Activated T-helper 2 cell treated with anti-CD3 and anti-CD28 coated beads, Interferon-gamma antibody, Interleukin-2, Interleukin-4, amounts not matched to agents 10 μg/mL and 5 μg/mL and 100 μg/mL, durations not matched to agents 14 hours and 24 hours and 36 hours (primary cell): Measurements from ENCODE around the gene IL1RAPL1. TPM values are rescaled to one million over a fixed set of nuclear protein-coding genes. Genes with fewer than 3 reads are reported as not detected.

Experiments used
- DNase-seq: peaks from one replicate; pipeline ENCODE4 v3.0.0; 2021; ENCODE audit warnings: low spot score
- H3K27ac Mint-ChIP-seq: one replicate; pipeline ENCODE4 v1.8.0; 2021; ENCODE audit warnings: mixed read lengths
- H3K27me3 Mint-ChIP-seq: one replicate; pipeline ENCODE4 v1.8.0; 2021; ENCODE audit warnings: low read depth, mixed read lengths
- H3K36me3 Mint-ChIP-seq: one replicate; pipeline ENCODE4 v1.8.0; 2021; ENCODE audit warnings: low read depth, mixed read lengths
- H3K4me1 Mint-ChIP-seq: one replicate; pipeline ENCODE4 v1.8.0; 2021; ENCODE audit warnings: low read depth, mixed read lengths
- H3K4me3 Mint-ChIP-seq: one replicate; pipeline ENCODE4 v1.8.0; 2021; ENCODE audit warnings: low read depth, mild to moderate bottlenecking, moderate library complexity, mixed read lengths
- H3K9me3 Mint-ChIP-seq: one replicate; pipeline ENCODE4 v1.8.0; 2021; ENCODE audit warnings: mixed read lengths
- intact Hi-C: fragments of 100-400 bp; cut with micrococcal nuclease; formaldehyde crosslinking; loops from one replicate; pipeline ENCODE4 v1.15.1; 2023
- total RNA-seq: library from RNA; stranded (reverse); gene quantifications from 2 replicates; pipeline ENCODE4 v1.2.3, GENCODE V29; 2022

The IL1RAPL1 gene
- total RNA-seq, 1 donor from 2014 or later = not detected

DNA sequence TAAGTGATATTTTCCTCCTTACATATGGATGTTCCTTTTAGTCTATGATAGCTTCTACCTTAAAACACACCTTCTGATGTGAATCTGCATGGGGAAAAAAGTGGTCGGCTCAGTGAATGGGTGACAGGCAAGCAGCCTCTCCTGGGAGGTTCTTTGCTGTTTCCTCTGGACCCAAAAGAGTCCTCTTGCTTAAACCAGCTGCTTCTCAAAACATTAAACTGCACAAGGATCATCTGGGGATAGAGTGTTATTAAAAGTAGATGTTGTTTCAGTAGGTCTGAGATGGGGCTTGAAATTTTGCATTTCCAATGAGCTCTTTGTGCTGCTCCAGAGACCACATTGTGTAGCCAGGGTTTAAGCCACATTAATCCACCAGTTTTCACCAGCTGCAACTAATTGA, 452.9 kb downstream of the IL1RAPL1 start:
- no peak overlapping the region for H3K27ac Mint-ChIP-seq
- intact Hi-C loops = no loop called here

GRCh38 chrX:29042341-29042740, 455.1 kb downstream of the IL1RAPL1 start:
- Mint-ChIP-seq H3K27me3 (no peaks in the 10 kb centered on the region), H3K36me3 (no peaks in the 10 kb centered on the region), H3K4me3 (no peak overlapping the region), H3K27ac (no peak overlapping the region), H3K4me1 (no peaks in the 10 kb centered on the region), H3K9me3 (no peaks in the 10 kb centered on the region)
- intact Hi-C loops = no loop called here
- DNase-seq = no peak

More for the DNA sequence above, 452.9 kb downstream of the IL1RAPL1 start:
- H3K4me1 Mint-ChIP-seq = no peaks in the 10 kb centered on the region
- no peak for DNase-seq
- H3K36me3 Mint-ChIP-seq = no peaks in the 10 kb centered on the region
- no peaks in the 10 kb centered on the region for H3K9me3 Mint-ChIP-seq
- H3K4me3 Mint-ChIP-seq = no peak overlapping the region
- no peaks in the 10 kb centered on the region for H3K27me3 Mint-ChIP-seq

DNA sequence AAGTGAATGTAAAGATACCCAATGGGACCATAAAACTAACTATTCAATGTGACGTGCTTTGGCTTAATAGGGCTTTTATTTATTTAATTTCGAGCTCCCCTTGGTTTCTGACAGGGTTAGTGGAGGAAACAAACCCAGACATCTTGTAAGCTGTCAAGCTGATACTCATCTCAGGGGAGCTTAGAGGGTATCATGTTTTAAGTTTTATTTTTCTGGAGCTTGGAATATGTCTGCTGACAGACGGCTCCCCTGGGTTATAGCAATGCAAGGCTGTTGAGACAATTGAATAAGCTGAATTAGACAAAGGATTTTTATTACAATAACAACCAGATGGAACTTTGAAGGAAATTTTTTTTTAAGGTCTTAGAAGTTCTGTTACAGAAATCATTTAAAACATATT, 456.5 kb downstream of the IL1RAPL1 start:
- DNase-seq = no peak

DNA sequence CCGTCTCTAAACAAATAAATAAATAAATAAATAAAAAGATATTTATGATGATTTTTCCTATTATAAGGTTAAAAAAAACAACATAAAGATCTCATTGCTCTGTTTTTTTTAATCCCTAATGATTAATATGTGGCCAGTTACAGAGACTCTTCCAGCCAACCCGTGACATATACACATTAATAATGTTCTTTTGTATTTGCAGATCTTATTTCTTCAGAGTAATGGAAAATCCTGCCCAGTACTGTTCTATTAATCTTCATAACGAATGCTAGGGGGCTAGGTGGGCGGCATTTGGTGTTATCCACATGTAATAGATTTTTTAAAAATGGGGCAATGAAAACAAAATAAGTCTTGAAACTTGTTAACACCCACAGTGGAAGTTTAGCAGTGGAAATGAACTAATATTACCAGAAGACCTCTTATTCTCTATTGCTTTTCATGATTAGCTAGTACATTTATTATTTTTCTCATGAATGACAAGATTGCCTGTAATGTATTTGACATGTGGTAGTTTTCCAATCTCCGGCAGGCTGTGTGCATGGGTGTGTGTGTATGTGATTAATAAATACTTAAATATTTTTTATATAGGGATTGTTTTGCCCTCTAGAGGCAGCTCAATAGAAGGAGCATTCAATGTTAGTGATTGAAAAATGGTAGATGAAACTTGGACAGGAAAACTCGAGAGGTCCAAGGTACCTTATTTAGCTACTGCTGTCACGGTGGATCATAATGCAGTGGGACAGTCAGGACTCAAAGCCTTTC, 457.4 kb downstream of the IL1RAPL1 start:
- no peaks in the 10 kb centered on the region for H3K27me3 Mint-ChIP-seq
- H3K36me3 Mint-ChIP-seq = no peaks in the 10 kb centered on the region
- intact Hi-C loops = no loop called here
- no peak overlapping the region for H3K27ac Mint-ChIP-seq
- no peaks in the 10 kb centered on the region for H3K9me3 Mint-ChIP-seq
- no peak overlapping the region for H3K4me3 Mint-ChIP-seq
- no peak for DNase-seq
- H3K4me1 Mint-ChIP-seq = no peaks in the 10 kb centered on the region

More for the DNA sequence above, 456.5 kb downstream of the IL1RAPL1 start:
- H3K27ac Mint-ChIP-seq = no peak overlapping the region
- H3K4me1 Mint-ChIP-seq = no peaks in the 10 kb centered on the region
- H3K4me3 Mint-ChIP-seq = no peak overlapping the region
- intact Hi-C loops = no loop called here
- H3K27me3 Mint-ChIP-seq = no peaks in the 10 kb centered on the region
- no peaks in the 10 kb centered on the region for H3K36me3 Mint-ChIP-seq
- H3K9me3 Mint-ChIP-seq = no peaks in the 10 kb centered on the region

GRCh38 chrX:29065477-29065876, 478.2 kb downstream of the IL1RAPL1 start:
- no peaks in the 10 kb centered on the region for H3K27me3 Mint-ChIP-seq
- peaks cover 6% of the 10 kb centered on the region for H3K9me3 Mint-ChIP-seq
- intact Hi-C loops = no loop called here
- no peaks in the 10 kb centered on the region for H3K4me1 Mint-ChIP-seq
- no peak overlapping the region for H3K27ac Mint-ChIP-seq
- H3K4me3 Mint-ChIP-seq = no peak overlapping the region
- DNase-seq = no peak
- H3K36me3 Mint-ChIP-seq = no peaks in the 10 kb centered on the region

- H3K4me1 Mint-ChIP-seq = no peaks in the 10 kb centered on the region
- intact Hi-C loops = no loop called here
- H3K4me3 Mint-ChIP-seq = no peak overlapping the region
- no peaks in the 10 kb centered on the region for H3K36me3 Mint-ChIP-seq
- DNase-seq = no peak
- no peak overlapping the region for H3K27ac Mint-ChIP-seq
- peaks cover 6% of the 10 kb centered on the region for H3K9me3 Mint-ChIP-seq
- no peaks in the 10 kb centered on the region for H3K27me3 Mint-ChIP-seq
These were observed 479.3 kb downstream of the IL1RAPL1 start for GRCh38 chrX:29066516-29066915.

DNA sequence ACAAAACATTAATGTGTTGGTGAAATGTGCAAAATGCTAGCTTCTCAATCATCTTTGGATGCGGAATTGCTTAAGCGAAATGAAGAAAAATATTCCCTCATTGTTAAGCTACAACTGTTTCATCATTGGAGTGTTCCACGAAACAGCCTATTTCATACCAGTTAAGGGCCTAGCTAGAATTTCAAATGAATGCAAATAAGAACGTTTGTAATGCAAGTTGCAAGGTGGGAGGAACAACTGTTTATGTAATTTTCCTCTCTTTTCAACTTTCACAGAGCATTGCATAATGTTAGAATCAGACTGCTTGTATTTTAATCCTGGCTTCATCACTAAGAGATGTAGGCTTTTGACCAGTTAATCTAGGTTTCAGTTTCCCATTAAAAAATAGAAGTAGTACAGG, 480.1 kb downstream of the IL1RAPL1 start:
- intact Hi-C loops = no loop called here
- DNase-seq = no peak
- Mint-ChIP-seq H3K27me3 (no peaks in the 10 kb centered on the region), H3K27ac (no peak overlapping the region), H3K4me3 (no peak overlapping the region), H3K36me3 (no peaks in the 10 kb centered on the region), H3K4me1 (no peaks in the 10 kb centered on the region), H3K9me3 (peaks cover 6% of the 10 kb centered on the region)

DNA sequence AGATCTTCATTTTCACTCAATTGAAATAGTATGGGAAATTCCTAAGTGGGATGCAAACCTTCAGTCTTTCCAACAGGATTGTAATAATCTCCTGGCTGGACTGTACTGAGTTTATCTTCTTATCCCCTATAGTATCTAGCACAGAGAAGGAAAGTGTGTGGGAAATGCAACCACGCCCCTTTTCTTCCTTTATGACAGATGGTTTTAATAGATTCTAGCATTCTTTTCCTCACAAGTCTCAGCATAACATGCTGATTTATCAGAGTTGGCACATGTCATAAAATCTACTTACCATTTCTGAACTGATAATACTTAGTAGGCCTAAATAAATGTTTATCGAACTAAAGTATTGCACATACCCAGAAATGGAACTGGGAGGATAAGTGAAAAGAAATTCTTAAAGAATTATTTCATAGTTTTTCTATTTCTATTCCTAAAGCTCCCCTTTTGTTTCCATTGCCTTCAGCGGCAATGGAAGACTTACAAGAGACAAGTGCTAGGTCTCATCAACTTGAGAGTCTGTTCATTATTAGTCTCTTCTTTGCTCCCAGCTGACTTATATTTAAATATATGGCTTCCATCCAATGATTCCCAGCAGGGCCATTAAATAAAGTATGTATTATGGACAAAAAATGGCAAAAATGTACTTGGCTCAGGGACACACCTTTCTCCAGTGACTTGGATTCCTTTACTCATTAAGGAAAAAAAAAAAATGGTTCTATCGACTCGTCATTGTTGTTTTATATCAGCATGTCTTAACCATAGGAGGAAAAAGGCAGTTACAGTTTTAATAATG, 484.5 kb downstream of the IL1RAPL1 start:
- H3K4me3 Mint-ChIP-seq = no peak overlapping the region

DNA sequence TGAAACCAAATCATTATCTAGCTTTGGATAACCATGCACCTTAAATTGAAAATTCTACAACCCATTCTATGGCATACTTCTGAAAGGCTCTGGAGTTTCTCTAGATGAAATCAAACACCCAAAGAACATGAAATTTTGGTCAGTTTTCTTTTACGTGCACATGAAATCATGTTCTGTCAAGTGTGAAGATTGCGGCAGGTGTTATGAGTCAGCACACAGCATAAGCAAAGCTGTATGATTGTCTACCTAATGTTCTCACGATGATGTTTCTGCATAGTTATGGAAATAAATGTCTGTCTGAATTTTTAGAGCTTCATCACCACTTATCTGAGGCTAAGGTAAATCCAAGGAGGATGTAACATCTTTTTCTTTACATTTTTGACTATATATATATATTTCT, 495.3 kb downstream of the IL1RAPL1 start:
- intact Hi-C loops = no loop called here
- Mint-ChIP-seq H3K4me1 (no peaks in the 10 kb centered on the region), H3K27ac (no peak overlapping the region), H3K27me3 (no peaks in the 10 kb centered on the region), H3K9me3 (peaks cover 11% of the 10 kb centered on the region), H3K36me3 (no peaks in the 10 kb centered on the region), H3K4me3 (no peak overlapping the region)
- no peak for DNase-seq

More for the DNA sequence above, 484.5 kb downstream of the IL1RAPL1 start:
- Mint-ChIP-seq H3K4me1 (no peaks in the 10 kb centered on the region), H3K9me3 (peaks cover 22% of the 10 kb centered on the region), H3K27me3 (no peaks in the 10 kb centered on the region), H3K36me3 (no peaks in the 10 kb centered on the region), H3K27ac (no peak overlapping the region)
- intact Hi-C loops = no loop called here
- no peak for DNase-seq

DNA sequence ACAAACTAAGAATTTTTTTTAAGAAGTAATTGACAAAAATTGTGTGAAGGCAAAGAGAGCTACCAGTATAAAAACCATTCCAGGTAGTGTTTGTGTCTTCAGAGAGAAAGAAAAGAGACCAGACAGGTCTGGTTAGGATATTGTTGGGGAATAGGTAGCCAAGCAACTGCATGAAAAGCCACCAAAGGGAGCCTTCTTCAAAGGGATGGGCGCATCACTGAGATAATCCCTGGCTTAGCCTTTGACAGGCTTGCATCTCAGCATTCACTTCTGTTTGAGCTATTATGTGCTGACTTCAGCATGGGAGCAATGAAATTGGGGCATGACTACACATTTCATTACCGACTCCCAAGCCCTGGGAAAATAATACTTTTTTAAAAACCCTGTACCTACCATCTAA, 496.6 kb downstream of the IL1RAPL1 start:
- H3K27me3 Mint-ChIP-seq = no peaks in the 10 kb centered on the region
- peaks cover 9% of the 10 kb centered on the region for H3K9me3 Mint-ChIP-seq
- no peaks in the 10 kb centered on the region for H3K36me3 Mint-ChIP-seq
- intact Hi-C loops = no loop called here
- no peak overlapping the region for H3K27ac Mint-ChIP-seq
- H3K4me3 Mint-ChIP-seq = no peak overlapping the region
- no peaks in the 10 kb centered on the region for H3K4me1 Mint-ChIP-seq
- no peak for DNase-seq

DNA sequence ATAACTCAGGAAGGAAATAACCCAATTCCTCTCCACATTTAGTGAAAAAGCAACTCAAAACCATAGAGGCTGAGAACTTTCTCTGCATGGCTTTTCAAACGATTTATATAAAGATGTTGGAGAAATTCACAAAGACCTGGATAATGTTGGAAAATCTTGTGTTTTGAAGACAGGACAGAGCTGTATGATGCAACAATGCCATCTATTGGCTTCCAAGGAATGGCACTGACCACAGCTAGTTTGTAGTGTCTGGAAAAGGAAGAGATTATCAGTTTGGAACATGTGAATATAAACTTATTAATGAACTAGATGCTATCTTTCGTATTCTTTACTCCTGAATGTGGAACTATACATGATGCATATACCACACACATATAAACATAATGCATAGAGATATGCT, 503.6 kb downstream of the IL1RAPL1 start:
- H3K36me3 Mint-ChIP-seq = no peaks in the 10 kb centered on the region
- no peak for DNase-seq
- peaks cover 4% of the 10 kb centered on the region for H3K9me3 Mint-ChIP-seq
- H3K27ac Mint-ChIP-seq = no peak overlapping the region
- intact Hi-C loops = no loop called here
- H3K4me3 Mint-ChIP-seq = no peak overlapping the region
- H3K4me1 Mint-ChIP-seq = no peaks in the 10 kb centered on the region
- no peaks in the 10 kb centered on the region for H3K27me3 Mint-ChIP-seq

GRCh38 chrX:29107231-29107630, 520.0 kb downstream of the IL1RAPL1 start:
- Mint-ChIP-seq H3K9me3 (peaks cover 9% of the 10 kb centered on the region), H3K27me3 (no peaks in the 10 kb centered on the region), H3K27ac (no peak overlapping the region), H3K4me1 (no peaks in the 10 kb centered on the region), H3K4me3 (no peak overlapping the region), H3K36me3 (no peaks in the 10 kb centered on the region)
- intact Hi-C loops = no loop called here
- DNase-seq = no peak

DNA sequence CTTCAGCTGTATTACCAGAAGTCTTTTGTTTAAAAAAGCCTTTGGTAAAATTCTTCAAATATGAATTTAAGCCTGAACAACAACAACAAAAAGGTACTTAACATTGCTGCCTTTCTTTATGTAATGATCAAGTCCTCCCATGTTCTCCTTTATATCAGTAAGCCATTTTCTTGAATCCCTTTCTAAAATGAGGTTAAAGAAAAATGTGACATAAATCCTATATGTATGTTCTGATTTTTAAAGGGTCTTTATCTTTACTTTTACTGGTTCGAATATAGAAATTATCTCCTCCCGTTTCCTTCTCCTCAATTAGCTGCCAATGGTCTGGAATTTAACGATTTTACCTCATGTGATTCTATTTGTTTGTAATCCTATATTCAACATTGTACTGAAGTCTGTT, 522.8 kb downstream of the IL1RAPL1 start:
- peaks cover 15% of the 10 kb centered on the region for H3K9me3 Mint-ChIP-seq
- no peak overlapping the region for H3K27ac Mint-ChIP-seq
- no peaks in the 10 kb centered on the region for H3K27me3 Mint-ChIP-seq
- intact Hi-C loops = no loop called here
- no peak for DNase-seq
- H3K4me3 Mint-ChIP-seq = no peak overlapping the region
- no peaks in the 10 kb centered on the region for H3K4me1 Mint-ChIP-seq
- no peaks in the 10 kb centered on the region for H3K36me3 Mint-ChIP-seq
